GM21737 (cell line): ENCODE data around the gene THRA.

Source experiments
- ATAC-seq: cut with Tn5 transposase; IDR thresholded peaks from one replicate; pipeline ENCODE4 v1.9.1; 2021; ENCODE audit warnings: mild to moderate bottlenecking, moderate library complexity; ENCODE audit not compliant: unreplicated experiment

THRA gene

GRCh38 chr17:40108970-40109824 lies 46.4 kb downstream of the THRA start:
- no peak for ATAC-seq

DNA sequence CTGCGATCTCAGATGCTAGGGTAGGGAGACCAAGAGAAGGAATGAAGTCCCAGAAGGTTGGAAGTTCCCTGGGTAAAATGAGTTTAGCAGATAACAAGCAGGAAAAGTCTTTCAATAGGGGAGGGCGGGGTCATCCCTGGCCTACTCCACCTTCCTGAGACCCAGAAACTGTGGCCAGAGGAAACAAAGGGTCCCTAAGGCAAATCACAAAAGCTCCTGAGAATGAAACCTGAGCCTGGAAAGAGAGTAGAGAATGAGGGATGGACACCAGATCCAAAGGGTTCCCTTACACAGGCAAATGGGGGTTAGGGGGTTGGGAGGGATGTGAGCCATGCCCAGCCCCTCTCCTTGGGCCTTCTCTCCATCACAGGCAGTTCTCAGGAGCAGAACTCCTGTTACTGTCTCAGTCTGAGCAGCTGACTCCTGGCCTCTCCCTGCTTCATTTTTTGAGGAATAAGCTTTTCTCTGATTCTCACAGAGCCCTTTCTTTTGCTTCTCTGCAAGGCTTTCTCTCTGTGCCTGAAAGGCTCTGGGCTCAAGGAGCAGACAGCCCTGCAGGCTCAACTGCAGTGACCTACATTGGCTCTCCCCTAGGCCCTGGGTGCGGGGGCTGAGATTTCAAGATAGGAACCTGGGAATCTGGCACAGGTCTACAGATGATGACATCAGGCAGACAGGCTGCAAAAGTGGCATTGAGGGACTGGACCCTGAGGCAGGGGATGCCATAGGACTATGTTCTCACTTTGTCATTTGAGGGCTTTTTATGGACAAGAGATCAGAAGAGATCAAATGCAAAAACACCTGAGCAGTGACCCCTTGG lies 47.5 kb downstream of the THRA start:
- no peak for ATAC-seq

DNA sequence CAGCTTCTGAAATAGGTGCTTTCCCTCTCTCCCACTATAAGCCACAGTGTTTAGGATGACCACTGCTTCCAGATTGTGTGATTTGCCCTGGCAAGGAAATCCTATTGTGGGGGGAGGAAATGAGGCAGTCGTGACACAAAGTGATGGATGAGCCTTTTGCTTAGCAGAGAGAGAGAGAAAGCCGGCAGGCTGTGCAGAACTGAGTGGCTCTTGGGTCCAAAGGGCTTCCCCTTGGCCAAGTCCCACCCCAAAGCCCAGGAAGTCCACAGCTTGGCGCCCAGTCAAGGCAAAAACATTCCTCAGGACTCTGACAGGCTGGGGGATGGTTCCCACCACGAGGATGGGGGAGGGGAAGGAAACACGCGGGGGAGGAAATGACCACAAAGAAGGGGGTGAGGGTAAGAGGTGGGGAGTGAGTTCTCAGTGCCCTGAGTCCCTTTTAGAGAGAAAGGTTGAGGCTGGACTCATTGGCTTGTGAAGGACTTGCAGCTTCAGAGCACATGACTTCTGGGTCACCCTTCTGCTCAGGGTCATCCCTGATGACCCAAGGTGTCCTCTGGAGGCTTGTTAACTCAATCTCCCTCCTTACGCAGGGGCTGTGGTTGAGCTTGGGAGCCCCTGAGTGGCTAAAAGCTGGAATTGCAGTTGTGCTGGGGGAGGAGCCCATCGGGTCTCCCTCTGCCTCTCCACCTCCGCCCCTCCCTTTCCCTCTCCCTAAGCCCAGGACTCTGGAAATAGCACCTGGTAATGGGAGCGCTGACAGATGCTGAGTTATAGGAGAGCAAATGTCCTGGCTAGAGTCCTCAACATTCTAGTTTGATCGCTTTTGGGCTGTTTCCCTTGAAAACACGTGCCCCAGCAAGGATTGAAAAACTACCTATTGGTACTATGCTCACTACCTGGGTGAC lies 48.7 kb downstream of the THRA start:
- peak; percentile 47 for ATAC-seq

- no peak for ATAC-seq
These were observed 49.5 kb downstream of the THRA start for GRCh38 chr17:40112191-40112711.

GRCh38 chr17:40112718-40113109 lies 49.9 kb downstream of the THRA start:
- no peak for ATAC-seq

- peak; percentile 69 for ATAC-seq
These were observed 50.5 kb downstream of the THRA start for GRCh38 chr17:40113110-40113906.

- ATAC-seq = no peak
These were observed 51.1 kb downstream of the THRA start for GRCh38 chr17:40113907-40114245.

GRCh38 chr17:40115101-40115436 lies 52.3 kb downstream of the THRA start:
- no peak for ATAC-seq

GRCh38 chr17:40121181-40122135 lies 58.7 kb downstream of the THRA start, which contains the start of gene MSL1:
Gene MSL1, plus strand, starts transcription at chr17:40121971. Its CDS starts 642 bp downstream, at chr17:40122613.
- no peak for ATAC-seq

DNA sequence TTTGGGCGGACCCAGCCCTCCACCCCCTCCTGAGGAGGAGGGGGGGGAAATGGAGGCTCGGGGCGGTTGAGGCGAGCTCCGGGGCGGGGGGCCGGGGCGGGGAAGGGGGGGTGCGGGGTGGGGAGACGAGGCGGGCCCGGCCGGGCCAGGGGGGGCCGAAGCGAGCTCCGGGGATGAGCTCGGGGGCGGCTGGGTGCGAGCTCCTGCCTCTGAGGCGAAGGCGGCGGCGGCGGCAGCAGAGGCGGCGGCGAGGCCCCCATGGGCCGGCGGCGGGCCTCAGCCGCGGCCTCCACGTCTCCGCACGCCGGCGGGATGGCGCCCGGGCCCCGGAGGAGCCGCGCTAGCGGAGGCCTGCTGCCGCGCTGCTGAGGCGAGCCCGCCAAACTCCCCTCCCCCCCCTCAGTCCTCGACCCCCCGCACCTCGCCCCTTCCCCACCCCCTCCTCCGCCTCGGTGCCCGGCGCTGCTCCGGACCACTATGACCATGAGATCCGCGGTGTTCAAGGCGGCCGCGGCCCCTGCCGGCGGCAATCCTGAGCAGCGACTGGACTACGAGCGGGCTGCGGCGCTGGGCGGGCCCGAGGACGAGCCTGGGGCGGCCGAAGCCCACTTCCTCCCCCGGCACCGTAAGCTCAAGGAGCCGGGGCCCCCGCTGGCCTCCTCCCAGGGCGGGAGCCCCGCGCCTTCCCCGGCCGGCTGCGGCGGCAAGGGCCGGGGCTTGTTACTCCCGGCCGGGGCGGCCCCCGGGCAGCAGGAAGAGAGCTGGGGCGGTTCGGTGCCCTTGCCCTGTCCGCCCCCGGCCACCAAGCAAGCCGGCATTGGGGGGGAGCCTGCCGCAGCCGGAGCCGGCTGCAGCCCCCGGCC lies 59.6 kb downstream of the THRA start:
- ATAC-seq = no peak

DNA sequence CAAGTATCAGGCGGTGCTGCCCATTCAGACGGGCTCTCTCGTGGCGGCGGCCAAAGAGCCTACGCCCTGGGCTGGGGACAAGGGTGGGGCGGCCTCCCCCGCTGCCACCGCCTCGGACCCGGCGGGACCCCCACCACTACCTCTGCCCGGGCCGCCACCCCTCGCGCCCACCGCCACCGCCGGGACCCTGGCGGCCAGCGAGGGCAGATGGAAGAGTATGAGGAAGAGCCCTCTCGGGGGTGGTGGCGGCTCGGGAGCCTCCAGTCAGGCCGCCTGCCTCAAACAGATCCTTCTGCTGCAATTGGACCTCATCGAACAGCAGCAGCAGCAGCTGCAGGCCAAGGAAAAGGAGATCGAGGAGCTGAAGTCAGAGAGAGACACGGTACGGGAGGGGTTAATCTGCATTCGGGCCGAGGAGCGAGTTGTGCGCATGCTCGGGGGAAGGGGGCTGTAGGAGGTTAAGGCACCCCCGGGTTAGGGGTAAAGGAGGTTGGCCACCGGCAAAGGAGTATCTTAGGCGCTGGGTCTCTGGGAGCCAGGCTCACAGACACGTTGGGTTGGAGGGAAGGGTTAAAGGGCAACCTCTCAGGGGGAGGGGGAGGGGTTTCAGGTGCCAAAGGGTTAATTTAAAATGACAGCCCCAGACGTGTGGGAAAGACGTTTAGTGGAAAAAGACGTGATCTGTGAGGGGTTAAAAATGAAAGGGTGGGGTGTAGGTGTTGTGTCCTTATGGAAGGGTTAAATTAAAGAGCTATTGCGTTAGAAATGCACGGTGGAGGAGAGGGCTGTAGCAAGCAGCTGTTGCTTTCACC lies 60.4 kb downstream of the THRA start:
- ATAC-seq = no peak

GRCh38 chr17:40123811-40124114 lies 61.0 kb downstream of the THRA start:
- ATAC-seq = no peak

DNA sequence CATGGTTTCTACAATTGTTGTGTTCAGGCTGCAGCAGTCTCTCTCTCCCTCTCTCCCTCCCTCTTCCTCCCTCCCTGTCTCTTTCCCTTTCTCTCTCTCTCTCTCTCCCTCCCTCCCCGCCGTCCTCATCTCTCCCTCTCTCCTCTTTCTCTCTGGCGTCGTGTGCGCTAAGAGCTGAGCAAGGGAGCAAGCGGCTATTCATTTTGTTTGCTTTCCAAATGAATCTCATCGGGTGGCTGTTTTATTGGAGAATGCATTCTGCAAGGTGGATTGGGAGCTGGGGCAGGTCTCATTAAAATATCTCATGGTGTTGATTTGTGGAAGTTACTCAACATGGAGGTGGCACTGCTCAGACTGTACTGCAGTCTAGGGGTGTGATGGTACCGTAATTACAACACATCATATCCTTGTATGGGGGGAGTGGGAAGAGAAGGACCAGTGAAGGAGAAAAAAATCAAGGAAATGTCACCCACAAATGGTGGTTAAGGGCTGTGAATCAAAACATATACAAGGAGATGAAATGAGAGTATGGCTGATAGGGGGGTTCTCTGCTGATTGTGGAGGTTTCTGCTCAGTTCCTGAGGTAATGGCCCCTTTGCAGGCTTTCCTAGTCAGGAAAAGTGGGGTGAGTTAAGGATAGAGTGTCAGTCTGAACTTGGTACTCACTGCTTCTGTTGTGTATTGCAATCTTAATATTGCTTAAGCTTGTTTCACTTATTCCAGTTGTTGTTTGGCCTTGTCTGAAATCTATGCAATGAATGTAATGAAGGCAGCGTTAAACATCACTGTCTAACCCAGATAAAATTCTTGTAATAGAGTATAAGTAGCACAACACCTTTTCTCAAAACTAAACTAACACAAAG lies 61.7 kb downstream of the THRA start:
- ATAC-seq = no peak

GRCh38 chr17:40129498-40129897 lies 66.7 kb downstream of the THRA start:
- no peak for ATAC-seq

DNA sequence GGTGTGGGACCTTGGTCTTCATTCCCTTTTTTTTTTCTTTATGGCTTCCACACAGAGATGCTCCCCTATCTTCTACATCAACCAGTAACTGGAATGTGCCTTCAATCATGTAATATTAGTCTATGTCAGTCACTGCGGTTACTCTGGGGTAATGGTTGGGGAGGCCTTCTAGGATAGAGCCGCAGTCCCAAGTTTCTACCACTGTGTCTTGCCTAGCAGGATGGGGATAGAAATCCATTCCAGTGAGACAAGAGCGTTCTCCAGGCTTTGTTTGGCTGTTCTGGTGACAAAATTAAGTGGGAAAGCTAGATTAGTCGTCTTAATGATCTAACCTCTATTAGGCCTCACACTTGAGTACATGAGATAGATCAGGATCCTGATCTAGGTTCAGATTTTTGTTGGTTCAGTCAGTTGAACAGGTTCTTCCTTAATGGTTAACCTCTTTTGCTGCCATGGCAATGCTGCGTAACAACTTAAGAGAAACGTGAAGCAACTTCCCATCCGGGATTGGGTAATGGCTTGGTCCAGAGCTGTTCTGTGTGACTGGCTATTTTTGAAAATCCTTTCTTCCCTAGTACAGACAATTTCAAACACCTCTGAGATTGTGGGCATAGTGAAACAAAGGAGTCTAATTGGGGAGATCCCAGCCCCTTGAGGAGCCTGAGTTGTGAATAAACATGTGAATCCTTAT lies 67.7 kb downstream of the THRA start:
- no peak for ATAC-seq

GRCh38 chr17:40134184-40134583 lies 71.4 kb downstream of the THRA start:
- ATAC-seq = no peak
